Panc1 (cell line): ENCODE results near the gene EYS. TPM values are rescaled to one million over a fixed set of nuclear protein-coding genes. Genes with fewer than 3 reads are reported as not detected.

Source experiments
- ATAC-seq: fragments of 200-7000 bp; cut with Tn5 transposase; 2 replicates; pipeline ENCODE4 v1.9.1; 2020; ENCODE audit warnings: mild to moderate bottlenecking, moderate library complexity
- BruUV-seq: library from RNA; stranded (reverse); fragments of 400-500 nt; replicated peaks from 2 replicates; lab custom pipeline; 2021; lab: Mats Ljungman, UMichigan
- CTCF ChIA-PET: fragments of 300-600 bp; sonication (Branson Sonifier 250); formaldehyde crosslinking; loops from one replicate; lab custom pipeline; 2022; ENCODE audit warnings: antibody characterized with exemption; lab: Charles Lee
- POLR2A ChIA-PET: fragments of 300-600 bp; sonication (Branson Sonifier 250); formaldehyde crosslinking; loops from one replicate; lab custom pipeline; 2022; ENCODE audit warnings: antibody characterized with exemption; lab: Charles Lee
- DNase-seq: peaks from one replicate; pipeline ENCODE4 v3.0.0-alpha.2; 2010; ENCODE audit warnings: low read depth, low spot score
- H3K27ac ChIP-seq: 2 replicates; pipeline ENCODE4 v1.5.1; 2011; ENCODE audit warnings: mild to moderate bottlenecking, low read length, inconsistent platforms
- H3K27me3 ChIP-seq: fragments of 200-500 bp; sonication (Bioruptor generic); 2 replicates; pipeline ENCODE4 v1.6.0; 2014; ENCODE audit warnings: low read length, inconsistent platforms; ENCODE audit not compliant: control insufficient read depth, insufficient read depth
- H3K36me3 ChIP-seq: fragments of 200-500 bp; sonication (Bioruptor generic); 2 replicates; pipeline ENCODE4 v1.5.1; 2014; ENCODE audit warnings: inconsistent platforms, mild to moderate bottlenecking, low read length, moderate library complexity; ENCODE audit not compliant: control insufficient read depth, insufficient read depth
- H3K4me1 ChIP-seq: 2 replicates; pipeline ENCODE4 v1.5.1; 2011; ENCODE audit warnings: inconsistent platforms, mild to moderate bottlenecking, low read length, moderate library complexity; ENCODE audit not compliant: control insufficient read depth, insufficient read depth
- H3K4me3 ChIP-seq, 2 experiments: 2 replicates each; pipeline ENCODE4 v1.5.1; 2011 to 2012; ENCODE audit warnings: low read depth in 2 of 2, low read length in 2 of 2, mild to moderate bottlenecking in 2 of 2, inconsistent platforms in 1 of 2, moderate library complexity in 1 of 2
- H3K9me3 ChIP-seq: fragments of 200-500 bp; sonication (Bioruptor generic); 2 replicates; pipeline ENCODE4 v1.5.1; 2014; ENCODE audit warnings: low read depth, mild to moderate bottlenecking, inconsistent platforms, low read length, moderate library complexity; ENCODE audit not compliant: control insufficient read depth, insufficient read depth
- POLR2AphosphoS5 ChIP-seq: IDR thresholded peaks from 2 replicates; pipeline ENCODE4 v1.6.1; 2012; ENCODE audit warnings: mild to moderate bottlenecking, low read depth, low read length, moderate library complexity
- SIN3A ChIP-seq: IDR thresholded peaks from 2 replicates; pipeline ENCODE4 v1.6.1; 2012; ENCODE audit warnings: low read depth, mild to moderate bottlenecking, low read length, moderate library complexity, borderline replicate concordance; ENCODE audit not compliant: insufficient read depth
- TCF7L2 ChIP-seq: IDR thresholded peaks from 2 replicates; pipeline ENCODE4 v1.6.1; 2011; ENCODE audit warnings: mild to moderate bottlenecking, low read depth, low read length, inconsistent platforms
- in situ Hi-C: cut with HindIII; loops from 2 replicates; pipeline ENCODE4 v1.10.0; 2016; ENCODE audit warnings: low sequenced_read_pairs, low pct_unique_long_range_greater_than_20kb
- intact Hi-C: fragments of 100-400 bp; cut with micrococcal nuclease; formaldehyde crosslinking; loops from one replicate; pipeline ENCODE4 v1.10.0; 2022; ENCODE audit not compliant: unreplicated experiment
- total RNA-seq: library from RNA; stranded (reverse); gene quantifications from one replicate; pipeline ENCODE4 v1.2.1, GENCODE V29; 2021; ENCODE audit not compliant: unreplicated experiment
- TF ChIP-seq, protein P1 (sequence below): fragments of 450-650 bp; IDR thresholded peaks from 2 replicates; pipeline ENCODE4 v1.5.1; 2017; ENCODE audit warnings: mild to moderate bottlenecking
- TF ChIP-seq, protein P2 (sequence below), 2 experiments: IDR thresholded peaks; 2 replicates each; pipeline ENCODE4 v1.6.1; 2011 to 2012; ENCODE audit warnings: low read depth in 2 of 2, control low read depth in 1 of 2, low read length in 1 of 2, mild to moderate bottlenecking in 1 of 2, moderate library complexity in 1 of 2; ENCODE audit not compliant: insufficient read depth in 1 of 2

EYS gene
- total RNA-seq, 1 experiment from 2014 or later = not detected

DNA sequence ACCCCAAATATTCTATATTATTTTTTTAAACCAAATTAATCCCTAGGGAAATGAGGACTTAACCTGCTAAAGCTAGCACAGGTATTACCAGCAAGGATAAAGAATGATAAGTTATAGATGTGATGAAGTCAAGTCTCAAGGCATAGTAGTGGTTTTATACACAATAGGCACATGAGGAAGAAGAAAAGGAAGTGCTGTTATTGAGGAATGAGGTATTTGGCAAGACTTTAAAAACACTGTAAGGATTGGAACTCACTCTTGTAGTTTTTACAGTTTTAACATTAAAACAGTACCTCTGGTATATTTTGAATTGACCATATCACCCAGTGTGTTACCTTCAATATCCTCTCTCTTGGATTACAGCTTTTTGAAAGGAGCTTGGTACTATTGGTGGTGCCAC lies 2016.8 kb downstream of the EYS start:
- in situ Hi-C loops (no loop called here), intact Hi-C loops (no loop called here)
- ATAC-seq = no peak
- Histone ChIP-seq H3K4me1 (no peaks in the 10 kb centered on the region), H3K9me3 (no peaks in the 10 kb centered on the region), H3K27ac (no peak overlapping the region), H3K4me3 (no peak overlapping the region), H3K36me3 (0 out of 2 replicates have a peak, but pooled peaks cover 2% of the 10 kb centered on the region), H3K27me3 (no peaks in the 10 kb centered on the region)
- CTCF ChIA-PET = no interaction called here
- no TSS peak for BruUV-seq
- POLR2A ChIA-PET = no interaction called here
- DNase-seq = no peak
- TF ChIP-seq POLR2AphosphoS5 = no peak
- TF ChIP-seq SIN3A = no peak
- TF ChIP-seq, protein P1, sequence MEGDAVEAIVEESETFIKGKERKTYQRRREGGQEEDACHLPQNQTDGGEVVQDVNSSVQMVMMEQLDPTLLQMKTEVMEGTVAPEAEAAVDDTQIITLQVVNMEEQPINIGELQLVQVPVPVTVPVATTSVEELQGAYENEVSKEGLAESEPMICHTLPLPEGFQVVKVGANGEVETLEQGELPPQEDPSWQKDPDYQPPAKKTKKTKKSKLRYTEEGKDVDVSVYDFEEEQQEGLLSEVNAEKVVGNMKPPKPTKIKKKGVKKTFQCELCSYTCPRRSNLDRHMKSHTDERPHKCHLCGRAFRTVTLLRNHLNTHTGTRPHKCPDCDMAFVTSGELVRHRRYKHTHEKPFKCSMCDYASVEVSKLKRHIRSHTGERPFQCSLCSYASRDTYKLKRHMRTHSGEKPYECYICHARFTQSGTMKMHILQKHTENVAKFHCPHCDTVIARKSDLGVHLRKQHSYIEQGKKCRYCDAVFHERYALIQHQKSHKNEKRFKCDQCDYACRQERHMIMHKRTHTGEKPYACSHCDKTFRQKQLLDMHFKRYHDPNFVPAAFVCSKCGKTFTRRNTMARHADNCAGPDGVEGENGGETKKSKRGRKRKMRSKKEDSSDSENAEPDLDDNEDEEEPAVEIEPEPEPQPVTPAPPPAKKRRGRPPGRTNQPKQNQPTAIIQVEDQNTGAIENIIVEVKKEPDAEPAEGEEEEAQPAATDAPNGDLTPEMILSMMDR = no peak
- TF ChIP-seq, protein P2, sequence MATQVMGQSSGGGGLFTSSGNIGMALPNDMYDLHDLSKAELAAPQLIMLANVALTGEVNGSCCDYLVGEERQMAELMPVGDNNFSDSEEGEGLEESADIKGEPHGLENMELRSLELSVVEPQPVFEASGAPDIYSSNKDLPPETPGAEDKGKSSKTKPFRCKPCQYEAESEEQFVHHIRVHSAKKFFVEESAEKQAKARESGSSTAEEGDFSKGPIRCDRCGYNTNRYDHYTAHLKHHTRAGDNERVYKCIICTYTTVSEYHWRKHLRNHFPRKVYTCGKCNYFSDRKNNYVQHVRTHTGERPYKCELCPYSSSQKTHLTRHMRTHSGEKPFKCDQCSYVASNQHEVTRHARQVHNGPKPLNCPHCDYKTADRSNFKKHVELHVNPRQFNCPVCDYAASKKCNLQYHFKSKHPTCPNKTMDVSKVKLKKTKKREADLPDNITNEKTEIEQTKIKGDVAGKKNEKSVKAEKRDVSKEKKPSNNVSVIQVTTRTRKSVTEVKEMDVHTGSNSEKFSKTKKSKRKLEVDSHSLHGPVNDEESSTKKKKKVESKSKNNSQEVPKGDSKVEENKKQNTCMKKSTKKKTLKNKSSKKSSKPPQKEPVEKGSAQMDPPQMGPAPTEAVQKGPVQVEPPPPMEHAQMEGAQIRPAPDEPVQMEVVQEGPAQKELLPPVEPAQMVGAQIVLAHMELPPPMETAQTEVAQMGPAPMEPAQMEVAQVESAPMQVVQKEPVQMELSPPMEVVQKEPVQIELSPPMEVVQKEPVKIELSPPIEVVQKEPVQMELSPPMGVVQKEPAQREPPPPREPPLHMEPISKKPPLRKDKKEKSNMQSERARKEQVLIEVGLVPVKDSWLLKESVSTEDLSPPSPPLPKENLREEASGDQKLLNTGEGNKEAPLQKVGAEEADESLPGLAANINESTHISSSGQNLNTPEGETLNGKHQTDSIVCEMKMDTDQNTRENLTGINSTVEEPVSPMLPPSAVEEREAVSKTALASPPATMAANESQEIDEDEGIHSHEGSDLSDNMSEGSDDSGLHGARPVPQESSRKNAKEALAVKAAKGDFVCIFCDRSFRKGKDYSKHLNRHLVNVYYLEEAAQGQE (IDR thresholded peaks at IDR 0.05; ENCODE audit: insufficient read depth in 1 of 2, low read depth in 2 of 2, low read length in 1 of 2) = no peak
- TF ChIP-seq TCF7L2 = no peak

DNA sequence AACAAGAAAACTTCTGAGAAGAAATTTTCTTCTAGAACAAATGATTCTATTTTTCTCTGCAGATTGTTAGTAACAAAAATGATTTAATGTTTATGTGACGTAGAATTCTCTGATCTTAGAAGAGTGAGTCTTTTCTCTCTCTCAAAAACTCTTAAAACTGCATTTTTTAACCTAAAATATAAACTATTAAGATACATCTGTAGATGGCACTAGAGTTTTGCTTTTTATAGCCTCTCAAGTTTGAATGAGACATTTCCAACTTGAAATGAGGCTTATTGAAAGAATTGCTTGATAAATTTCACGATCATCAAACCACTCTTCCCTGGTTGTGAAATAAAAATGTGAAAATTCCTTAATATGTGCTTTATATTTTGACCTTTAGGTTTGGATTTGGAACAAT lies 2017.6 kb downstream of the EYS start:
- intact Hi-C loops = no loop called here
- Histone ChIP-seq H3K4me3 (no peak overlapping the region), H3K36me3 (peaks cover 6% of the 10 kb centered on the region; the same call in 1 of the 2 replicates), H3K4me1 (no peaks in the 10 kb centered on the region), H3K9me3 (no peaks in the 10 kb centered on the region), H3K27me3 (no peaks in the 10 kb centered on the region), H3K27ac (no peak overlapping the region)
- DNase-seq (no peak), ATAC-seq (no peak)
- in situ Hi-C loops = no loop called here
- CTCF ChIA-PET = no interaction called here
- POLR2A ChIA-PET = no interaction called here
- no TSS peak for BruUV-seq
- no peak for TF ChIP-seq POLR2AphosphoS5
- TF ChIP-seq SIN3A = no peak
- TF ChIP-seq, protein P1 = no peak
- TF ChIP-seq, protein P2 (IDR thresholded peaks at IDR 0.05; ENCODE audit: insufficient read depth in 1 of 2, low read depth in 2 of 2, low read length in 1 of 2) = no peak
- no peak for TF ChIP-seq TCF7L2
